LNCAP (cell line): ENCODE data around the gene PCCA.

Source experiments
- TF ChIP-seq, protein P1 (sequence below): fragments of 450-650 bp; IDR thresholded peaks from 2 replicates; pipeline ENCODE4 v1.5.1; 2017; ENCODE audit warnings: mild to moderate bottlenecking

PCCA gene

DNA sequence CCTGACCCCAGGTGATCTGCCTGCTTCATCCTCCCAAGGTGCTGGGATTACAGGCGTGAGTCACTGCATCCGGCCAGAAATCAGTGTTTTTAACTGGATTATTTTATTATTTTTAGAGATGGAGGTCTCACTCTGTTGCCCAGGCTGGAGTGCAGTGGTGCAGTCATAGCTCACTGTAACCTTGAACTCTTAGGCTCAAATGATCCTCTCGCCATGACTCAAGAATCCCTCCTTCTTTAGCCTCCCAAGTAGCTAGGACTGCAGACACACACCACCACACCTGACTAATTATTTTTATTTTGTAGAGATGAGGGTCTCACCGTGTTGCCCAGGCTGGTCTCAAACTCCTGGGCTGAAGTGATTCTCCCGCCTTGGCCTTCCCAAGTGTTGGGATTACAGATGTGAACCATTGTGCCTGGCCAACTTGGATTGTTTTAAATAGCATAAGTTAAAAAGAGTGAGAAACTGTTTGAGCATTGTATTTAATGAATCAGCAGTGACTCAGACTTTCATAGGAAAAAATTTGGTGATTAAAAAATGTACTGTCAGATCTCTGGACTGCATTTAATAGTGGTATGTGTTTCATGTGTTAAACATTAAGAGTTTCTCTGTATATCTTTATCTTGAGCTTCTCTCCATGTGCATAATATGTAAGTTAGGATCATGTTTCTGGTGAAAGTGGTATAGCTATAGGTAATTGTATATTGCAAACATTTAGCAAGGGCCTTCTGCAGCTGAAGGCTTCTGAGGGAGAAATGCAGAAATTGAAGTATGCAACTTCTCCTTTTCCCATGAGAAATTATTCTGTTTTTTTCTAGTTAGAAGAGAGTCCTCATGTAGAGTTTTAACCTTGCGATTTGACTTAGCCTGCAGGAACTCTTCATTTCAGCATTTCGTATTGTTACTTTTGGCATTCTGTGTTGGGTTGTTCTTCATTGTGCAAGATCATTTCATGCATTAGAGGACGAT, 121.2 kb downstream of the PCCA start:
- TF ChIP-seq, protein P1, sequence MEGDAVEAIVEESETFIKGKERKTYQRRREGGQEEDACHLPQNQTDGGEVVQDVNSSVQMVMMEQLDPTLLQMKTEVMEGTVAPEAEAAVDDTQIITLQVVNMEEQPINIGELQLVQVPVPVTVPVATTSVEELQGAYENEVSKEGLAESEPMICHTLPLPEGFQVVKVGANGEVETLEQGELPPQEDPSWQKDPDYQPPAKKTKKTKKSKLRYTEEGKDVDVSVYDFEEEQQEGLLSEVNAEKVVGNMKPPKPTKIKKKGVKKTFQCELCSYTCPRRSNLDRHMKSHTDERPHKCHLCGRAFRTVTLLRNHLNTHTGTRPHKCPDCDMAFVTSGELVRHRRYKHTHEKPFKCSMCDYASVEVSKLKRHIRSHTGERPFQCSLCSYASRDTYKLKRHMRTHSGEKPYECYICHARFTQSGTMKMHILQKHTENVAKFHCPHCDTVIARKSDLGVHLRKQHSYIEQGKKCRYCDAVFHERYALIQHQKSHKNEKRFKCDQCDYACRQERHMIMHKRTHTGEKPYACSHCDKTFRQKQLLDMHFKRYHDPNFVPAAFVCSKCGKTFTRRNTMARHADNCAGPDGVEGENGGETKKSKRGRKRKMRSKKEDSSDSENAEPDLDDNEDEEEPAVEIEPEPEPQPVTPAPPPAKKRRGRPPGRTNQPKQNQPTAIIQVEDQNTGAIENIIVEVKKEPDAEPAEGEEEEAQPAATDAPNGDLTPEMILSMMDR = no peak

DNA sequence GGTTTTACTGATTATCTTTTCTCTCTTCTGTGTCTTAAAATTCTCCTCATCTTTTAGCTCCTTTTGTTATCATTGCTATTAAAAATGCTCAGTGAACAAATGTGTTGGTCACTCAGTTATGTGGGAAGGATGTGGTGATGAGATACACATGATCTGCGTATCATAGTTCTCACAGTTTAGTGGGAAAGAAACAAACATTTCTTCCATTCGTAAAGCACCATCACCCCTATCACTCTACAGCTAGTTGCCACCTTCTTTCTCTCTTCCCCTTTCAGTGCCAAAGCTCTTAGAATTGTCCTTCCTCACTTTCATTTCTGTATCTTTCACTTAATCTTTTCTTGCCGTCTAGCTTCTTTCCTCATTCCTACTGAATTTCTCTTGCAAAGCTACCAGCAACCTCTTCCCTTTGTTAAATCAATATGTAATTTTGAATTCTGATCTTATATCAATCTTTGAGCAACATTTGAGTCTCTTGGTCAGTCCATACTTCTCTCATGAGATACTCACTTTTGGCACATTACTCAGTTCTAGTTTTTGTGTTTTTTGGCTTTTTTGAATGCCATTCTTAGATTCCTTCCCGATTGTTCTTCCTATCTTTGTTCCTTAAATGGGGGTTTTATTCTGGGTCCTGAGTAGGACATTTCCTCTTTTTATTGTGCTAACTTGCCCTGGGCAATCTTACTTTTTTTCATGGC, 122.3 kb downstream of the PCCA start:
- TF ChIP-seq, protein P1 = no peak

DNA sequence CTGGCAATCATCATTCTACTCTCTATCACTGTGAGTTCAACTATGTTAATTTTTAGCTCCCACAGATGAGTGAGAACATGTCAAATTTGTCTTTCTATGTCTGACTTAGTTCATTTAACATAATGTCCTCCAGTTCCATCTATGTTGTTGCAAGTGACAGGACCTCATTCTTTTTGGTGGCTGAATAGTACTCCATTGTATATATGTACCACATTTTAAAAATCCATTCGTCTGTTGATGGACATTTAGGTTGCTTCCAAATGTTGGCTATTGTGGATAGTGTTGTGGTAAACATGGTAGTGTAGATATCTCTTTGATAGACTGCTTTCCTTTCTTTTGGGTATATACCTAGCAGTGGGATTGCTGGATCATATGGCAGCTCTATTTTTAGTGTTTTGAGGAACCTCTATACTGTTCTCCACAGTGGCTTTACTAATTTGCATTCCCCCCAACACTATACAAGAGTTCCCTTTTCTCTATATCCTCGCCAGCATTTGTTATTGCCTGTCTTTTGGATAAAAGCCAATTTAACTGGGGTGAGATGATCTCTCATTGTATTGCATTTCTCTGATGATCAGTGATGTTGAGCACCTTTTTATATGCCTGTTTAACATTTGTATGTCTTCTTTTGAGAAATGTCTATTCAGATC, 124.1 kb downstream of the PCCA start:
- TF ChIP-seq, protein P1 = no peak

DNA sequence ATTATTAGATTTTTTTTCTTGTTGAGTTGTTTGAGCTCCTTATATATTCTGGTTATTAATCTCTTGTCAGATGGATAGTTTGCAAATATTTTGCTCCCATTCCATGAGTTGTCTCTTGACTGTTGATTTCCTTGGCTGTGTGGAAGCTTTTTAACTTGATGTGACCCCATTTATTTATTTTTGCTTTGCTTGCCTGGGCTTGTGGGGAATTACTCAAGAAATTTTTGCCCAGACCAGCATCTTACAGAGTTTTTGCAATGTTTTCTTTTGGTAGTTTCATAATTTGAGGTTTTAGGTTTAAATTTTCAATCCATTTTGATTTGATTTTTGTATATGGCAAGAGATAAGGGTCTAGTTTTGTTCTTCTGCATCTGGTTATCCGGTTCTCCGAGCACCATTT, 124.7 kb downstream of the PCCA start:
- TF ChIP-seq, protein P1 = no peak

DNA sequence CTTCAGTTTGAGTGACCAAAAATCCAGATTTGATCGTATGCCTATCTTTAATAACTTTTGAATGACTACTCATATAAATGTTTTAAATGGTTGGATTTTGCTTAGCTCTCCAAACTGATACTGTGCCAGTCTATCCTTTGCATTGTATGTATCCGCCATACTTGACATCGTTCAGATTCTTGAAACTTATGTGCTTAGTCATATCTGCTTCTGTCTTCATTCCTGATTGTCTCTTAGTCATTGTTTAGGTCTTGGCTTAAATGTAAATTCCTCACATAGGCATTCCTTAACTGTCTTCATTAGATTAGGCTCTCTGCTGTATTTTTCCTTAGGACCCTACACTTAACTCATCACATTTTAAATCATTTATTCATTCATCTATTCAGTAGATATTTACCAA, 126.0 kb downstream of the PCCA start:
- TF ChIP-seq, protein P1 = no peak

DNA sequence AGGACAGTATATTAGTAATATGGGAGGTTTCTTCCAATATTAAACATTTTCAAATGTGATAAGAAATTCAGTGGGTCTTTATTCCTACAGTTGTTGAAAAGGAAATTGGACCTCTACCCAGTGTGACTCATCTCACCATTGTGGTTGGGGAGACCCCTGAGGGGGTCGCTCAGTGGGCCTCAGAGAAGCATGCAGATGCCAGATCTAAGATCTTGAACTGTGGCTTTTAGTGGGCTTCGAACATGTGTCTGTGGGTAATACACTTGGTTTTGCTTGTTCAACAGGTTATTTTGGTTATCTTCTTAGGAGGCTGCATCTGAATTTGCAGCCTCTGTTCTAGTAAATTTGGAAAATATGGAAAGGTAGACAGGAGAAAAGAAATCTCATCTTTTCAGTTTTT, 132.3 kb downstream of the PCCA start:
- TF ChIP-seq, protein P1 = no peak

DNA sequence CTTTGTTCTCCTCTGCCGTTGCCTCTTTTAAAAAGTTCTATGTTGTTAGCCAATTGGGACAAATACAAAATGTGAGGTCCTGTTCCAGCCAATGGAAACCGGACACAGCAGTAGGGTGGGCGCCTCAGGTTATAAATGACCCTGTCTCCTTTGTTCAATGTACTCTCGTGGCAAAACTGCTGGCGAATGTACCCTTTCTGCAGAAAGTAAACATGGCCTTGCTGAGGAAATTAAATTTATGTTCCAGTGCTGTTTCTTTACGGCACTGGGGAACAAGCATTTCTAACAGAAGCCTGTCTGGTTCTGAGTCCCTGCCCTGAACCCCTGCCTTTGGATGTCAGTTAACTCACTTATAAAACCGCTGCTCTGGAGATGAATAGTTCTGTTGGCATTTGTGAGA, 140.7 kb downstream of the PCCA start:
- TF ChIP-seq, protein P1 = no peak
